Renal pelvis (tissue), 4 donors: Measurements from ENCODE around the gene ARHGAP24. TPM values are rescaled to one million over a fixed set of nuclear protein-coding genes. Genes with fewer than 3 reads are reported as not detected.
"Not testable (repeated sequence)": the region's sequence is repeated elsewhere in the genome, so short reads cannot be mapped to it uniquely, and the experiment has no call there.

ENCODE experiments used
- DNase-seq: peaks from one replicate; pipeline ENCODE4 v3.0.0-alpha.2; 2013
- polyA plus RNA-seq, 3 donors: library from polyadenylated mRNA; unstranded; fragments of 120-200 nt; gene quantifications; one replicate each; pipeline ENCODE4 v1.2.1, GENCODE V29; 2013; ENCODE audit not compliant: insufficient read length in 3 of 3

The ARHGAP24 gene
- polyA plus RNA-seq, 3 donors = 105 to 139 (median 106) TPM

DNA sequence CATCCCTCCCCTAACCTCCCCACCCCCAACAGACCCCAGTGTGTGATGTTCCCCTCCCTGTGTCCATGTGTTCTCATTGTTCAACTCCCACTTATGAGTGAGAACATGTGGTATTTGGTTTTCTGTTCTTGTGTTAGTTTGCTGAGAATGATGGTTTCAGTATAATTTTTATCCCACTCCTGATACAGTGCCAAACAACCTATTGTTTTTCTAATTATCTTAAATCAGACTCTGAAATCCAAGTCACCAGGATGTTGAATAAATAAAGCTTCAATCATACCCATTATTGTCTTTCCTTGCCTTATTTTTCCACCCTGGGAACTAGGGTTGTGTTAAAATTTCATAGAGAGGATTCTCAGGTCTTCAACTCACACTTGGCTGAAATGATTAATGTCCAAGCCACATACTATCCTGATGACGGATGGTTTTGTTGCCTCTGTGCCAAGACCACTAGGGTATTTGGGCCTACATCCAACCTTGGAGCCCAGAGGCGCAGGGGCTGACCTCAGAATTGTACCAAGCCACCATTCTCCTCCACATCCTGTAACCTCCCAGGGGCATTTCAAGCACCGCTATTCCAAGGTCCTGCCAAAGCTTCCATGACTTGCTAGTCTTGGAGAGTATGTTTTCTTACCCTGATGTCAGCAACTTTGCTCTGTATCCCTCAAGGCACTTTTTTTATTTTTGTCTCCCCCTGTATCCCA lies 332.4 kb downstream of the ARHGAP24 start:
- DNase-seq = no peak

- DNase-seq = no peak
These were observed 333.2 kb downstream of the ARHGAP24 start for GRCh38 chr4:85808104-85808503.

DNA sequence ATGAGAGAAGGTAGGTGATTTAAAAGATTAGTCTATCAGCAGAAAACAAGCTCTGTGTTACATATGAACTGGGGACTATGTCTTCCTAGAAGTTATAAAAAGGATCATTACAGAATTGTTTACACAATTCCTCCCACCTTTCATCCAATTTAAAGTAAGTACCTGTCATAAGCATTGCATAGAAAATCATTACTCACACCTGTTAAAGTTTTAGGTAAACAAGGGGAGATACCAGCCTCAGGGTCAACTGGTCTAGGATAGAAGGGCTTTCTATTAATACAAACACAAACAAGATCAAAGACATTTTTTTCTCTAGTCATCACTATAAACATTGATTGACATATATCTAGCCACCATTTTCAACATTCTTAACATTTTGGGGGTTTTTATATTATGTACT lies 333.9 kb downstream of the ARHGAP24 start:
- DNase-seq = no peak

DNA sequence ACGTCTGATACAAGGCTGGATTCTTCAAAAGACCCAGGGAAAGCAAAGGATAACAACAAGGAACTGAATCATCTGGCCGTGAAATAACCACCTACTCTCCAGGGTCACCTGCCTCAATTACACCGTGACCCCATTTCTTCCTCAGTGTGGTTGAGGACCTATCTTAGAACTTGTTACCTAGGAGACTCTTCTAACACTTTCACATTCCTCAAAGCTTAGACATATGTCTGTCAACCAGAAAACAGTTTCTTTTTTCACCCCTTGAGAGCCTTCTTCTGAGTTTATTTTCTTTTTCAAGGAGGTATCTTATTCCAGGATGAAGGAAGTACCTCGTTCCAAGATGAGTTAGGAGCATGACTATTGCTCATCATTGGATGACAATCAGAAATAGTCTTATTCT lies 337.8 kb downstream of the ARHGAP24 start:
- no peak for DNase-seq

- no peak for DNase-seq
These were observed 341.0 kb downstream of the ARHGAP24 start for GRCh38 chr4:85815796-85816459.

DNA sequence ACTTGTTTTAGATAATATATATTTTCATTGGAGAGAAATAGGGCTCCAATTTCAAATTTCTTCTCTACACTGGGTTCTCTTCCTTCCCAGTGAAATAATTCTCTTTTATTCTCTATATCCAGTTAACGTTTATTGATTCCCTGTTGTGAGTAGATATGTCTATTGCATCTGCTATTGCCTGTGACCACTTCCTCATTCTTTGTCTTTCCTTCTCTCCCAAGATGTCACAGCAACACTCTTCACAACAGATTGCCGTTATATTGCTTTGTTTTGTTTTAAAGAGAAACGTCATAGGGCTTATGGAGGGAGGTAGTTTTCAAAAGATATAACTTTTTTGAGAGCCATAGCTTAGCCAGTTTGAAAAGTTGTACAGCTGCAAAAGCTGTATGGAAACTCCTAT lies 343.8 kb downstream of the ARHGAP24 start:
- DNase-seq = no peak

- DNase-seq = not testable (repeated sequence)
These were observed 345.2 kb downstream of the ARHGAP24 start for GRCh38 chr4:85820101-85820500.

DNA sequence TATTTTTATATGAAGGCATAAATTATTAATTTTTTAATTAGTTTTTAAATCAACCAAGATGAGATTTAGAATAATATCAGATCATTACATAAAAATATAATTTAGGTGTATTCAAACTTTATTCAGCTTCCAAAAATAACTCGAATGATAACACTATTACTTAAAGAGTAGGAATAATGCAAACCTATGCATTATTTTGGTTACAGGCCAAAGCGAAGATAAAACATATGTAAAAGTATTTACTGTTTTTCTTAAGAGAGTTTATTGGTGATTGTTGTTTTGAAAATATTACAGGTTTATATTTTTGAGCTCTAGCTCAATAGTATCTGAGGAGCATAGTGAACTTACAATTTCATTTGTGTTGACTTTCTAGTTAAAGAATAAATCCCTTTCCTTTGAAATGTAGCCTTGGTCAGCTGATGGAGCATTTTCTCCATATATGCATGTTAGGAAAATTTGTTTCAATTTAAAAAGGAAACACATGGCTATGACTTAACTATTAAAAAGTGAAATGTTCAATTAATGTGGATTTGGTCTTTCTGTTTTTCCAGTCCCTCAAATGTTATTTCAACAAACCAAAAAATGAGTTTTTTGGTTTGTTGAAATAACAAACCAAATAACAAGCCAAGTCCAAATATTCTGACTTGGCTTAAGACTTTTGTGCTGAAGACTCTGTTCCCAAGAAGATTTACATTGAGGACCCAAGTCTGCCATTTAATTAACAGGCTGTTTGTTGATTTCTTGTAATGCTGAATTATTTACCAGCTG lies 346.9 kb downstream of the ARHGAP24 start:
- no peak for DNase-seq

GRCh38 chr4:85823295-85823694 lies 348.3 kb downstream of the ARHGAP24 start:
- DNase-seq = no peak

DNA sequence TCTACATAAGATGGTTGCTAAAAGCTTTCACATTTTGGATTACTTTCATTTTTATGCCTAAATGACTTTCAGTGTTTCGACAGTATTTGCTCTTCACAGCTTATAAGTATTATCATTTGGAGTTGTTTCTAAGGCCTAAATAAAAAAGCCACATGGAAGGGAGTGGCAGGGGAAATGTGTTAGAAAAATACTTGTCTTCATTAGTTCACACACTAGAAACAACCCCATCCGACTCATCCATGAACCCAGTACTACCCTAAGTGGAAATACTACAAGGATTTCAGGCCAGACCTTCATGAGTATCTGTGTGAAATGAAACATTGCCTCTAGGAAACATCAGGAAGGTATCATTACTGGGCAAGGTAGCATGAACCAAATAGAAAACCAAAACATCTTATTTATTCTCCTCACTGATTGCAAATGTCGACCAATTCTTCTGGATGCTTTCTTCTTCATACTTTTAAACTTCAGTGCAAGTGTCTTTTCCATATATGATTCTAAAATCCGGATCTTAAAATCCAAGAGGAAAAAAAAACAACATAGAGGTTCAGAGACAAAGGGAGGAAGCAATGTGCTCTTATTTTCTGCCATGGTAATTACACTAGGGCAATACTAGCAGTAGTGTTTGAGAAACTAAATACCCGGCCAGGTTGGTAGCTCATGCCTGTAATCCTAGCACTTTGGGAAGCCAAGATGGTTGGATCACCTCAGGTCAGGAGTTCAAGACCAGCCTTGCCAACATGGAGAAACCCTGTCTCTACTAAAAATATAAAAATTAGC lies 349.4 kb downstream of the ARHGAP24 start:
- no peak for DNase-seq

- peak; percentile 95 for DNase-seq
These were observed 351.2 kb downstream of the ARHGAP24 start for GRCh38 chr4:85826060-85826678.

DNA sequence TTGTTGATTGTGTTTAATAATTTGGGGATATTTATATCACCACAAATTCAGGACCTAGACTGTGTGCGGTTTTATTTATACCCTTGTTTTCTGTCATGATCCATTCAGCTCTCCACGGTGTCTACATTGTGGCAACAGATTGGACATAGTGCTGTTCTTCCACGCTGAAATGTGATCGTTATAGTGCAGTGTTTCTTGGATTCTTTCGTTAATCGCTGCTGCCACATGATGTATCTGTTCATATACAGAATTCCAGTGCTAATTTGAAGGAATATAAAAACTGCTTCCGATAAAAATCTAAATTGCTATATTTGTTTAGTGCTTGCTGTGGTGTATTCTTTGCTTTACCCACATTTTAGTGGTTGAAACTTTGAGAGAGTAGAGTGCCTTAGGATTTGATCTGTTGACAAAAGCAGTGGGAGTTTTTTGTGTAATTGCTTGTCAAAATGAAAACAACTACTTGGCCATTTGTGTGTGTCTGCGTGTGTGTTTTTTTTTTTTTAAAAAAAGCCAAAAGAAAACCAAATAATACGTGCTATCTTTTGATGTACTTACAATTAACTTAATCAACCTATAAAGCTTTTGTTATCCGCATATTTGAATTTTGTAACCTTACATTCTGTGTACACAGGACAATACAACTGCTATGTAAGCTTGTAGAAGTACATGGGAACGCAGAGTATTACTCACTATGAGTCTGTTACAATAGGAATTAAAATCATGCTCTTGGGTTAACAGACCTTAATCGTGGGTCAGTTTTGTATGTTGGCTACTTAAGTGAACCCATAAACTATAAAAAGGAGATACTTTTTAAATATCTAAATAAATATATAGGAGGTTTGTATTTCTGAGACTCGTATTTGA lies 353.3 kb downstream of the ARHGAP24 start:
- peak; percentile 52 for DNase-seq

- DNase-seq = no peak
These were observed 354.5 kb downstream of the ARHGAP24 start for GRCh38 chr4:85829276-85830051.

- no peak for DNase-seq
These were observed 356.7 kb downstream of the ARHGAP24 start for GRCh38 chr4:85831647-85832046.

DNA sequence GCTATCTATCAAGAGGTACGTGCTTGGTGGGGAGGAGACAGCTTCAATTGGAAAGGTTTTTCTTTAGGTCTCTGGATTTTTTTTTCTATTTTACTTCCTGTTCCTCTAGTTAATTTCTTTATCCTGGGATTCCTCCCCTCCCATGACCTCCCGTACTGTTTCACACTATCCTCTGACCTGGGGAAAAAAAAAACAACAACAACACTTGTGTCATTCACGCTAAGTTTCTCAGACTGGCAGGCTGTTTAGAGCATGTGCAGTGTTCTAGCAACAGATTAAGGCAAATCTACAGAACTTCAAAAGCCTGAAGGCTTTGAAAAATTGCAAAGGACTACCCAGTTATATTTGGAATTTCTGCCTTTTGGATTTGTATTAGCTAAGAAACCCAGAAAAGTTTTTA lies 358.4 kb downstream of the ARHGAP24 start:
- DNase-seq = no peak

DNA sequence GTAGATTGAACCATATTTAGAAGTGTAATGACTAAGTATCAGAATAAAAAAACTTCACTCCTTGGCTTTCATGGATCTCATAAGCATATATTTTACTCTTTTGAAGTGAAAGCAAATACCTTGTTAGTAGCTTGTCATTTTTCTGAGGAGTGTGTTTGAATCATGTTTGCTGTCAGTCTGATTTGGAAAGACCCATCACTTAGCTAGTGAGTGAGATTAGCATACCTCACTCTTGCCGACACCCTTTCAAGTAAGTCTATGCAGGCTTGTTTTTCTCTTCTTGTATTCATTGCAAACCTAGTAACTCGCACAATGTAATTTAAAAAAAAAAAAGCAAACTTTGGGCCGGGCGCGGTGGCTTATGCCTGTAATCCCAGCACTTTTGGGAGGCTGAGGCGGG lies 360.0 kb downstream of the ARHGAP24 start:
- no peak for DNase-seq

DNA sequence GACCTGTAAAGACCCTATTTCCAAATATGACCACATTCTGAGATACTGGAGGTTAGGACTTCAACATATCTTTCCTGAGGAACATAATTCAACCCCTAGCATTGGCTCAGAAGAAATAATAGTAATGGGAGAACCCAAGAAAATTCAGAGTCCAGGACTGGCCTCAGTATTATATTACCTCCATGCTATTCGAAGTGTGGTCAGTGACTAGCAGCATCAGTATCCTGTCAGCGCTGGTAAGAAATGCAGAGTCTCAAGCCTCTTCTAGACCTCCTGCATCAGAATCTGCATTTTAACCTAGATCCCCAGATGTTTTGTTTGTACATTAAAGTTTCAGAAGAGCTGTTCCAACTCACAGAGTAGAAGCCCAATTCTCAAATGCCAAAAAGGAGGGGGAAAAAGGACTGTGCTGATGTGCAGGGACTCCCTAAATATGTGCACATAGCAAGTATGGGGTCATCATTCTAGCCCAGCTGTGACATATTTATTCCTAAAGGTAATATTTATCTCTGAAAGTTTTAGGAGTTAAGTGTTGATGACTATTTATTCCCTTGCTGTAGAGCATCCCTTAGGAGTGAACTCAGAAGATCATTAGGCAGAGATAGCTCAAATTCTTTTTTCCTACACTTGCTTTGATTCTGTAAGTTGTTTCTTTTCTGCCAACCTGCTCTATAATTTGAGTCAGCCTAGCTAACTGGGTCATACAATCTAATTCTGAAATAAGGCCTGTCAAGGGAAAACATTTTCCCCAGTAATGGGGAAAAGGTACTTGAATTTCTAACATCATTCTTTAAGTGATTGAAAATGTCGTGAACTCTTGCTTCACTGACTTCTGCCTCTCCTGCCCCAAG lies 361.9 kb downstream of the ARHGAP24 start:
- DNase-seq = no peak

DNA sequence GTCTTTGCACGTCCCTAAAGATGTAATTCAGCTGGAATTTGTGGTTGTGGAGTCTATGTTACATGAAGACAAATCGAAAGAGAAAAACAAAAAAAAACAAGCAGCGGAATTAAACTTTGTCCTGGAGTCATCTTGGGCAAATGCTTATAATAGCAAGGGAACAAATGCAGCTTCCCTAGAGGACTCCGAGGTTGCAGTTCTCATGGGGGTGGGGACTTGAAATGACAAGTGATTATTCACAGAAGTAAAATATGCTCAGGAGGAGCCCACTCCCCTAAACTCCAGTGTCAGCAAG lies 362.4 kb downstream of the ARHGAP24 start:
- no peak for DNase-seq

DNA sequence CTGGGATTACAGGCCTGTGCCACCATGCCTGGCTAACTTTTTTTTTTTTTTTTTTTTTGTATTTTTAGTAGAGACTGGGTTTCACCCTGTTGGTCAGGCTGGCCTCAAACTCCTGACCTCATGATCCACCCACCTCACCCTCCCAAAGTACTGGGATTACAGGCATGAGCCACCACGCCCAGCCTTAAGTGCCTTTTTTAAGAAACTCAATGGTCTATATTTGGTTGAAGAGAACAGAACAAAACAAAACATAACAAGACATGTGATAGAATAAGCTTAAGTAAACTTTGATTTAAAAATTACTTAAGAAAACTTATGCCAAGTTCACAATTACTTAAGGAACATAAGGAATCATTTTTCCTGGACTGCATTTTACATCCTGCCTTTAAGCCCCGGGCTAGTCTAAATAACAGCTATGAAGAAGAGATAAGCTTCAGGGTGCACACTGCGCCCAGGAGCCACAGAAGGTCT lies 365.1 kb downstream of the ARHGAP24 start:
- DNase-seq = not testable (repeated sequence)
